Esophagus muscularis mucosa (tissue), 3 donors: ENCODE results near the gene PLB1.

Experiments
- POLR2A ChIP-seq: fragments of 450-650 bp; IDR thresholded peaks from one replicate; pipeline ENCODE4 v1.6.1; 2017; ENCODE audit warnings: antibody characterized with exemption, moderate library complexity, mild to moderate bottlenecking, low read depth
- POLR2AphosphoS5 ChIP-seq, 2 donors: sonication (generic); formaldehyde crosslinking; IDR thresholded peaks; one replicate each; pipeline ENCODE4 v1.6.1; 2017; ENCODE audit warnings: antibody characterized with exemption in 2 of 2
- TF ChIP-seq, protein P1 (sequence below), 3 experiments: fragments of 200-600 bp in 2 of 3; fragments of 450-650 bp in 1 of 3; sonication (generic) in 2 of 3; IDR thresholded peaks; one replicate each; pipeline ENCODE4 v1.5.1; 2017 to 2019; ENCODE audit warnings: antibody characterized with exemption in 3 of 3, mild to moderate bottlenecking in 2 of 3, moderate library complexity in 1 of 3

DNA sequence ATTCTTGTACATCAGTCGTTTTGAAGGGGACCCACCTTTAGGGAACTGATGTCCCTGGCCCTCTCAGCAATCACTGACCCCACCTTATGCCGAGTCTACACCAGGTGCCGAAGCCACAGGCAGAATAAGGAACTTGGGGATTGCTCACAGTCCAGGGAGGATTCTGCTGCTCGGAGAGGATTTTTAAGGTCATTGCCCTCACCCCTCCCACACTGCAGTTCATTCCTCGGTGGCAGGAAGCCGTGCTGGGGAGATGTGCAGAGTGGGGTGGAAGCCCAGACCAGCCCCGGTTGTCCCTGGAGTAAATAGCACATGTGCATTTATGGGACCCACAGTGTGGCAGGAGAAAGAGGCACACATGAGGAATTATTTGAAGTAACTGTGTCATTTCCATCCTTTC, 50.4 kb downstream of the PLB1 start:
- TF ChIP-seq POLR2AphosphoS5 (IDR thresholded peaks at IDR 0.05) (no peak), POLR2A (no peak)
- TF ChIP-seq, protein P1, sequence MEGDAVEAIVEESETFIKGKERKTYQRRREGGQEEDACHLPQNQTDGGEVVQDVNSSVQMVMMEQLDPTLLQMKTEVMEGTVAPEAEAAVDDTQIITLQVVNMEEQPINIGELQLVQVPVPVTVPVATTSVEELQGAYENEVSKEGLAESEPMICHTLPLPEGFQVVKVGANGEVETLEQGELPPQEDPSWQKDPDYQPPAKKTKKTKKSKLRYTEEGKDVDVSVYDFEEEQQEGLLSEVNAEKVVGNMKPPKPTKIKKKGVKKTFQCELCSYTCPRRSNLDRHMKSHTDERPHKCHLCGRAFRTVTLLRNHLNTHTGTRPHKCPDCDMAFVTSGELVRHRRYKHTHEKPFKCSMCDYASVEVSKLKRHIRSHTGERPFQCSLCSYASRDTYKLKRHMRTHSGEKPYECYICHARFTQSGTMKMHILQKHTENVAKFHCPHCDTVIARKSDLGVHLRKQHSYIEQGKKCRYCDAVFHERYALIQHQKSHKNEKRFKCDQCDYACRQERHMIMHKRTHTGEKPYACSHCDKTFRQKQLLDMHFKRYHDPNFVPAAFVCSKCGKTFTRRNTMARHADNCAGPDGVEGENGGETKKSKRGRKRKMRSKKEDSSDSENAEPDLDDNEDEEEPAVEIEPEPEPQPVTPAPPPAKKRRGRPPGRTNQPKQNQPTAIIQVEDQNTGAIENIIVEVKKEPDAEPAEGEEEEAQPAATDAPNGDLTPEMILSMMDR (IDR thresholded peaks at IDR 0.05): no peak
